ACHN (cell line): ENCODE results near the gene GPR18.
"Not testable (repeated sequence)": the region's sequence is repeated elsewhere in the genome, so short reads cannot be mapped to it uniquely, and the experiment has no call there.

Experiments
- DNase-seq: peaks from one replicate; pipeline ENCODE4 v3.0.0-alpha.2; 2015
- in situ Hi-C: cut with HindIII; loops from 2 replicates; pipeline ENCODE4 v1.10.0; 2017; ENCODE audit warnings: low sequenced_read_pairs, low pct_ligation_motif_present, low pct_unique_long_range_greater_than_20kb

The GPR18 gene

DNA sequence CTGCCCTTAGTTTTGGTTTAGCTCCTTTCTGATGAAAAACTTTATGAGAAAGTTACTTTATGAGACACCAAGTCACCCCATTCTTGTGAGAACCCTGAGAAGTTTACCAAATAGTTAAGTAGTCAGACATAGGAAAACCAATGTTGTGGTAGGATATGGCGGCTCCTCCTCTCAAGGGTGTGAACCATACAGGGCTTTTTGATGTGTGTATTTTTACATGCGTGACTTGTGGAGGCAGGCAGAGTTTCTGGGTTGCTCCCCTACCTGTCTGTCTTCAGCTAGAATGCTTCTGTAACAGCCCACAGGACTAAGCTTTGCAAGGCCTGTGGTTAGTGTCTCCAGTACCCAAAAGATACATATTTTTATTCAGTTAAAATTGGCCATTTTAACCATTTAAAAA is 39.2 kb downstream of the GPR18 start:
- in situ Hi-C loops: no loop called here
- DNase-seq: no peak

- no peak for DNase-seq
- in situ Hi-C loops: no loop called here
These were observed 39.6 kb downstream of the GPR18 start for GRCh38 chr13:99218545-99218944.

DNA sequence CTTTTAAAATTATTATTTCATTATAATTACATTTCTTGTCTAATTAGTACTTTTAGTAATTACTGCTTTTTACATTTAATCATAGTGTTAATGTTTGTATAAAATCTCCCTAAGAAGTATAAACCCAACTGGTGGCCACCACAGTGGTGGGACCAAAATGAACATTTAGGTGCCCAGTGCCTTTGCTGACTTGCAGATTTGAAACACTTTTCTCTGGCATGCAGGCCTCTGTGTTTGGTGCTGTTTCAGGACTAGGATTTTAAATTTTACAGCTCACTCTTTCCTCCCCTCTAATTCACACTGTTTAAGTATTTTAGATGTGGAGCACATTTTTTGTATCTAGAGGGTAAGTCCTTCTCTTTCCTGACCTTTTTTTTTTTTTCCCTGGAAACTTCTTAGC is 40.1 kb downstream of the GPR18 start:
- in situ Hi-C loops: no loop called here
- DNase-seq: no peak

- in situ Hi-C loops: no loop called here
- no peak for DNase-seq
These were observed 40.6 kb downstream of the GPR18 start for GRCh38 chr13:99217461-99218110.

DNA sequence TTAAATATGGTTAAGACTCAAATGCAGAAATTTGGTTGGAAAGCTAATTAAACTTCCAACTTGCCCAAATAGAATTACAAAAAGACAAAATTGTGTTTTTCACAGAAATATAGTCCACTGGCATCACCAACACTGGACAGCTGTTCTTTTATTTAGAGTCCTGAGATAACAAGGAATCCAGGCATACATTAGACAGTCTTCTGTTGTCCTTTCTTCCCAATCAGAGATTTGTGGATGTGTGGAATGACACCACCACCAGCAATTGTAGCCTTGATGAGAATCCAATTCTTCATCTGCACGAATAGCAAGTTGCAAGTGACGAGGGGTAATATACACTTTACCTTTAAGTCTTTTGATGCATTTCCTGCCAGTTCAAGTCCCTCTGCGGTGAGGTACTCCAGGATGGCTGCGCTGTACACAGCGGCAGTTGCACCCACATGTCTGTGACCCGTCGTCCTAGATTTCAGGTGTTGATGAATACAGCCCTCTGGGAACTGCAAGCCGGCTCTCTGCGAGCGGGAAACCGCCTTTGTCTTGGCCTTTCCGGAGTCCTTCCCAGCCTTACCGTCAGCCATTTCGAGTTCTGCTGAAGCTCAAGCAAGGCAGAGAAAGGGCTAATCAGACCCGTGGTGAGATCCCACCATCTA is 42.9 kb downstream of the GPR18 start:
- in situ Hi-C loops: no loop called here

GRCh38 chr13:99214731-99215130 is 43.4 kb downstream of the GPR18 start:
- DNase-seq: no peak
- in situ Hi-C loops: no loop called here

More for the DNA sequence above, 42.9 kb downstream of the GPR18 start:
- no peak for DNase-seq

DNA sequence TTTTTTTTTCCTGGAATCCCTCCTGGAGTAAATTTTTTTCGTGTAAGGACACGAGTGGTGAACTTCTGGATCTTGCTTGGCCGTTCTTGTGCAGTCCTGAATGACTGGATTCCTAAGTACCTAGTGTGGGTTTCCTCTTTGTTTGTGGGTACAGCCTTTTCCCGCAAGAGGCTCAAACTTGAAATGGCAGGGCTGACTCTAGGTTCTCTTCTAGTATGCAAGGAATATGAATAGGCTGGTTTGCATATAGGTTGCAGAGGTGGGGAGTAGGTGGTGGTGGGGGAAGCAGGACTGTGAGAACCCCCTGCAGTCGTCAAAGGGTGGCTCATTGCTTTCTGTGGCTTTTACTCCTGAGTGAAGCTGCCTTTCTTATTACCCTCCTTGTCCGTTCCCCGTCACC is 43.9 kb downstream of the GPR18 start:
- in situ Hi-C loops: no loop called here
- no peak for DNase-seq

- in situ Hi-C loops: no loop called here
- no peak for DNase-seq
These were observed 46.7 kb downstream of the GPR18 start for GRCh38 chr13:99211421-99212035.

GRCh38 chr13:99210627-99211026 is 47.6 kb downstream of the GPR18 start:
- DNase-seq, in situ Hi-C loops: not testable (repeated sequence)

- in situ Hi-C loops: no loop called here
- DNase-seq: no peak
These were observed 49.2 kb downstream of the GPR18 start for GRCh38 chr13:99208845-99209527.

DNA sequence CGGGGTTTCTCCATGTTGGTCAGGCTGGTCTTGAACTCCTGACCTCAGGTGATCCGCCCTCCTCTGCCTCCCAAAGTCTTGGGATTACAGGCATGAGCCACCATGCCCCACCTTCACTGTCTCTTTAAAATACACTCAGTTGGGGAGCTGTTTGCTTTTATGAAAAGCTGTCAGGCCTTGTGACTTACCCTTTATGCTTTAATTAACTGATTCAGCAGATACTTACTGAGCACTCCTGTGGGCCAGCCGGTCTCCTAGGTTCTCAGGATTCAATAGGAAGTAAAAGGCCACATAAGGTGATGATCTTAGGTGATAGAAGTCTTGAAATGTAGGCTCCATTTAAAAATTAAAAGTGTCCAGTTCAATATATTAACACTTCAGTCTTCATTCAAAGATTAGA is 50.0 kb downstream of the GPR18 start:
- DNase-seq: no peak
- in situ Hi-C loops: no loop called here

GRCh38 chr13:99207511-99207910 is 50.7 kb downstream of the GPR18 start:
- in situ Hi-C loops: no loop called here
- no peak for DNase-seq

GRCh38 chr13:99206873-99207272 is 51.3 kb downstream of the GPR18 start:
- no peak for DNase-seq
- in situ Hi-C loops: no loop called here

GRCh38 chr13:99206226-99206625 is 52.0 kb downstream of the GPR18 start:
- in situ Hi-C loops: no loop called here
- no peak for DNase-seq

DNA sequence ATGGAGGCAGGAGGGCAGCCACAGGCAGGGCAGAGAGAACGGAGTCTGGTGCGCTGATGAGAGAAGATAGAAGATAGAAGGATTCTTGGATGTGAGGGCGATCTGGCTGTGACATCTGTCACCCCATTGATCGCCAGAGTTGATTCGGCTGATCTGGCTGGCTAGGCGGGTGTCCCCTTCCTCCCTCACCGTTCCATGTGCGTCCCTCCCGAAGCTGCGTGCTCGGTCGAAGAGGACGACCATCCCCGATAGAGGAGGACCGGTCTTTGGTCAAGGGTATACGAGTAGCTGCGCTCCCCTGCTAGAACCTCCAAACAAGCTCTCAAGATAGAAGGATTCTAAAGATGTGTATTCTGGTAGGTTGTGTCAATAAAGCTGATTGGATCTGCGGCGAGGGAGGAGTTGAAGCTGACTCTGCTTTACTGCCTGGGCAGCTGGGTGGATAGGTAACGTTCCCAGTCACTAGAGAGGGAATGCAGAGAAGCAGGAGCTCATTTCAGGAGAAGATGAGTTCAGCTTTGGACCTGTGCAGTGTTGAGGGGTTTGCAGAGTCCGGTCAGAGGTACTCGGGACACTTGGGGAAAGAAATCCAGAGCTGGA is 52.5 kb downstream of the GPR18 start:
- no peak for DNase-seq
- in situ Hi-C loops: no loop called here
